HepG2 (cell line): ENCODE data around the gene SEMA4B. TPM values are rescaled to one million over a fixed set of nuclear protein-coding genes. Genes with fewer than 3 reads are reported as not detected.
A peak's percentile ranks its signal among the peaks of the same experiment; 100 is the strongest.

Source experiments
- ATF7 ChIP-seq, 2 experiments: fragments of 450-650 bp in 1 of 2; sonication (generic) in 1 of 2; formaldehyde crosslinking in 1 of 2; IDR thresholded peaks; 2 replicates each; pipeline versions ENCODE4 v1.4.0 to v1.6.1; 2016 to 2020; ENCODE audit warnings: antibody characterized with exemption in 1 of 2, mild to moderate bottlenecking in 1 of 2, missing genetic modification reagents in 1 of 2
- CREM ChIP-seq, 2 experiments: sonication (generic) in 1 of 2; formaldehyde crosslinking in 1 of 2; IDR thresholded peaks; 2 replicates each; pipeline versions ENCODE4 v1.4.0 to v1.6.1; 2016 to 2020; ENCODE audit warnings: antibody characterized with exemption in 1 of 2, mild to moderate bottlenecking in 1 of 2, missing genetic modification reagents in 1 of 2
- GATAD1 ChIP-seq: IDR thresholded peaks from 2 replicates; pipeline ENCODE4 v1.6.1; 2016; ENCODE audit warnings: missing genetic modification reagents, missing compliant biosample characterization
- HDAC2 ChIP-seq: sonication (generic); formaldehyde crosslinking; IDR thresholded peaks from 2 replicates; pipeline ENCODE4 v1.4.0; 2020; ENCODE audit warnings: missing genetic modification reagents
- MED13 ChIP-seq: sonication (generic); formaldehyde crosslinking; IDR thresholded peaks from 2 replicates; pipeline ENCODE4 v1.5.0; 2020; ENCODE audit warnings: missing genetic modification reagents
- NRL ChIP-seq: sonication (generic); formaldehyde crosslinking; IDR thresholded peaks from 2 replicates; pipeline ENCODE4 v1.5.0; 2020; ENCODE audit warnings: missing genetic modification reagents, mild to moderate bottlenecking, moderate library complexity, borderline replicate concordance
- RARA ChIP-seq: IDR thresholded peaks from 2 replicates; pipeline ENCODE4 v1.6.1; 2016; ENCODE audit warnings: missing genetic modification reagents, missing compliant biosample characterization
- ZBTB40 ChIP-seq, 2 experiments: fragments of 450-650 bp in 1 of 2; sonication (generic) in 1 of 2; formaldehyde crosslinking in 1 of 2; IDR thresholded peaks; 2 replicates each; pipeline versions ENCODE4 v1.6.1 to v1.8.0; 2016 to 2022; ENCODE audit warnings: antibody characterized with exemption in 1 of 2, mild to moderate bottlenecking in 1 of 2, missing genetic modification reagents in 1 of 2
- ZEB1 ChIP-seq: IDR thresholded peaks from 2 replicates; pipeline ENCODE4 v1.6.1; 2012; ENCODE audit warnings: mild to moderate bottlenecking, low read depth, inconsistent platforms; ENCODE audit not compliant: insufficient replicate concordance
- ZMYM2 ChIP-seq: sonication (generic); formaldehyde crosslinking; IDR thresholded peaks from 2 replicates; pipeline ENCODE4 v1.8.0; 2022; ENCODE audit warnings: mild to moderate bottlenecking, missing genetic modification reagents
- ZMYM3 ChIP-seq: sonication (generic); formaldehyde crosslinking; IDR thresholded peaks from 2 replicates; pipeline ENCODE4 v1.5.1; 2020; ENCODE audit warnings: mild to moderate bottlenecking, missing genetic modification reagents
- ZNF121 ChIP-seq: sonication (generic); formaldehyde crosslinking; IDR thresholded peaks from 2 replicates; pipeline ENCODE4 v1.5.0; 2020; ENCODE audit warnings: mild to moderate bottlenecking, missing genetic modification reagents
- ZNF317 ChIP-seq: sonication (generic); formaldehyde crosslinking; IDR thresholded peaks from 2 replicates; pipeline ENCODE4 v1.5.0; 2020; ENCODE audit warnings: mild to moderate bottlenecking, missing genetic modification reagents
- ZNF33B ChIP-seq: sonication (generic); formaldehyde crosslinking; IDR thresholded peaks from 2 replicates; pipeline ENCODE4 v1.5.1; 2020; ENCODE audit warnings: mild to moderate bottlenecking, missing genetic modification reagents
- ZNF44 ChIP-seq: sonication (generic); formaldehyde crosslinking; IDR thresholded peaks from 2 replicates; pipeline ENCODE4 v1.5.1; 2020; ENCODE audit warnings: mild to moderate bottlenecking, missing genetic modification reagents
- ZNF724P ChIP-seq: sonication (generic); formaldehyde crosslinking; IDR thresholded peaks from 2 replicates; pipeline ENCODE4 v1.8.0; 2022; ENCODE audit warnings: missing genetic modification reagents, borderline replicate concordance
- ZNF775 ChIP-seq: sonication (generic); formaldehyde crosslinking; IDR thresholded peaks from 2 replicates; pipeline ENCODE4 v1.4.0; 2020; ENCODE audit warnings: missing genetic modification reagents, mild to moderate bottlenecking, moderate library complexity, borderline replicate concordance
- polyA plus RNA-seq, 8 experiments: library from polyadenylated mRNA; depleted of rRNA in 3 of 8; stranded (reverse) in 7 of 8; unstranded in 1 of 8; fragments of >200 nt; fragmentation: Illumina TruSeq in 4 of 8; extraction: Trizol in 4 of 8; gene quantifications; 2 replicates each; pipeline versions ENCODE4 v1.2.1 to v1.2.3, GENCODE V29; 2011 to 2016; ENCODE audit warnings: low read depth in 4 of 8, missing spikeins in 1 of 8, mixed read lengths in 1 of 8; ENCODE audit not compliant: insufficient read depth in 1 of 8
- total RNA-seq, 5 experiments: library from RNA; depleted of rRNA; stranded (reverse); fragments of >200 nt; fragmentation: Illumina TruSeq; extraction: Trizol; gene quantifications; 2 replicates each; pipeline ENCODE4 v1.2.3, GENCODE V29; 2016; ENCODE audit warnings: low read depth in 1 of 5
- TF ChIP-seq, protein P1 (sequence below): sonication (generic); formaldehyde crosslinking; IDR thresholded peaks from 2 replicates; pipeline ENCODE4 v1.4.0; 2020; ENCODE audit warnings: mild to moderate bottlenecking, low read depth, missing genetic modification reagents

SEMA4B gene
- total and polyA plus RNA-seq, 2 of the 13 experiments (the other 11 are each of a cell fraction or from before 2014, with no cell fraction given) = 2.1 to 17.0 TPM

GRCh38 chr15:90184119-90184785 lies 16.9 kb upstream of the SEMA4B start (continued):
- TF ChIP-seq ZNF44 (0 out of 2 replicates have a peak, but pooled peaks have one; percentile 14), ZNF724P (0 out of 2 replicates have a peak, but pooled peaks have one; percentile 52), CREM (IDR thresholded peaks at IDR 0.05) (0 out of 2 replicates have a peak, but pooled peaks have one; percentile 10), CREM (CRISPR knock-in tag; IDR thresholded peaks at IDR 0.05) (no peak), NRL (CRISPR knock-in tag) (0 out of 2 replicates have a peak, but pooled peaks have one; percentile 8), GATAD1 (no peak), MED13 (CRISPR knock-in tag) (no peak), ZNF33B (CRISPR knock-in tag) (peak; percentile 20; the same call in 1 of the 2 replicates), ZMYM2 (CRISPR knock-in tag) (peak; percentile 93), ZNF121 (CRISPR knock-in tag) (peak; percentile 51; the same call in 1 of the 2 replicates), ZEB1 (peak; percentile 62), ZBTB40 (IDR thresholded peaks at IDR 0.05) (no peak), ZBTB40 (CRISPR knock-in tag; IDR thresholded peaks at IDR 0.05) (peak; percentile 65; the same call in 1 of the 2 replicates), ATF7 (IDR thresholded peaks at IDR 0.05) (no peak), ATF7 (CRISPR knock-in tag; IDR thresholded peaks at IDR 0.05) (no peak), ZNF775 (CRISPR knock-in tag) (no peak), RARA (no peak), HDAC2 (CRISPR knock-in tag) (peak; percentile 64; the same call in 1 of the 2 replicates), ZMYM3 (CRISPR knock-in tag) (peak; percentile 100), ZNF317 (CRISPR knock-in tag) (peak; percentile 27; the same call in 1 of the 2 replicates)
- TF ChIP-seq, protein P1, sequence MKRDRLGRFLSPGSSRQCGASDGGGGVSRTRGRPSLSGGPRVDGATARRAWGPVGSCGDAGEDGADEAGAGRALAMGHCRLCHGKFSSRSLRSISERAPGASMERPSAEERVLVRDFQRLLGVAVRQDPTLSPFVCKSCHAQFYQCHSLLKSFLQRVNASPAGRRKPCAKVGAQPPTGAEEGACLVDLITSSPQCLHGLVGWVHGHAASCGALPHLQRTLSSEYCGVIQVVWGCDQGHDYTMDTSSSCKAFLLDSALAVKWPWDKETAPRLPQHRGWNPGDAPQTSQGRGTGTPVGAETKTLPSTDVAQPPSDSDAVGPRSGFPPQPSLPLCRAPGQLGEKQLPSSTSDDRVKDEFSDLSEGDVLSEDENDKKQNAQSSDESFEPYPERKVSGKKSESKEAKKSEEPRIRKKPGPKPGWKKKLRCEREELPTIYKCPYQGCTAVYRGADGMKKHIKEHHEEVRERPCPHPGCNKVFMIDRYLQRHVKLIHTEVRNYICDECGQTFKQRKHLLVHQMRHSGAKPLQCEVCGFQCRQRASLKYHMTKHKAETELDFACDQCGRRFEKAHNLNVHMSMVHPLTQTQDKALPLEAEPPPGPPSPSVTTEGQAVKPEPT = 0 out of 2 replicates have a peak, but pooled peaks have one; percentile 57
